K562 (cell line): ENCODE measurements around the gene CSF1R. TPM values are rescaled to one million over a fixed set of nuclear protein-coding genes. Genes with fewer than 3 reads are reported as not detected.

ENCODE experiments used
- ATAC-seq: fragments of 200-7000 bp; cut with Tn5 transposase; 3 replicates; pipeline ENCODE4 v1.9.1; 2020; ENCODE audit warnings: moderate library complexity
- BruUV-seq: library from RNA; stranded (reverse); fragments of 400-500 nt; replicated peaks from 2 replicates; lab custom pipeline; 2021; lab: Mats Ljungman, UMichigan
- CTCF ChIA-PET: fragments of 300-600 bp; formaldehyde crosslinking; extraction: SDS; loops from one replicate; lab custom pipeline; 2021; ENCODE audit warnings: low intra/inter-chr PET ratio; lab: Yijun Ruan, JAX
- POLR2A ChIA-PET: fragments of 300-600, 350-650 bp; sonication (Branson Sonifier 250); formaldehyde crosslinking; extraction: SDS; loops from one replicate; lab custom pipeline; 2021; ENCODE audit warnings: antibody characterized with exemption, inconsistent platforms; lab: Yijun Ruan, JAX
- DNase-seq, 4 experiments: peaks; one replicate each; pipeline versions ENCODE4 v3.0.0 to v3.0.0-alpha.2; 2011 to 2018; ENCODE audit warnings: low spot score in 3 of 4, mixed read lengths in 3 of 4; ENCODE audit errors: extremely low read depth in 1 of 4
- FAIRE-seq: peaks from 2 replicates; lab custom pipeline; 2011; peaks lifted over from hg19 to GRCh38; lab: Jason Lieb, UNC
- H2AFZ ChIP-seq: 2 replicates; pipeline ENCODE4 v1.6.0; 2011; ENCODE audit warnings: low read depth, low read length, control low read depth, inconsistent platforms
- H3K27ac ChIP-seq: fragments of 200-600 bp; 3 replicates; pipeline ENCODE4 v1.8.0; 2011; ENCODE audit warnings: low read depth, mild to moderate bottlenecking, control low read depth, inconsistent platforms, low read length, moderate library complexity, mixed read lengths; ENCODE audit errors: extremely low read depth
- H3K27me3 ChIP-seq, 2 experiments: fragments of 300-600 bp in 1 of 2; 2 replicates in 1 of 2; 3 replicates in 1 of 2; pipeline versions ENCODE4 v1.6.0 to v1.8.0; 2011; ENCODE audit warnings: inconsistent platforms in 2 of 2, low read length in 2 of 2, mild to moderate bottlenecking in 1 of 2, mixed read lengths in 1 of 2, moderate library complexity in 1 of 2; ENCODE audit not compliant: control insufficient read depth in 2 of 2, insufficient read depth in 2 of 2
- H3K36me3 ChIP-seq: fragments of 300-600 bp; 3 replicates; pipeline ENCODE4 v1.8.0; 2011; ENCODE audit warnings: mild to moderate bottlenecking, low read length, inconsistent platforms; ENCODE audit not compliant: control insufficient read depth, insufficient read depth
- H3K4me1 ChIP-seq, 2 experiments: fragments of 200-600 bp in 1 of 2; replicated peaks in 1 of 2; 2 replicates in 1 of 2; 3 replicates in 1 of 2; pipeline versions ENCODE4 v1.5.1 to v1.8.0; 2011; ENCODE audit warnings: inconsistent platforms in 2 of 2, low read length in 2 of 2, mild to moderate bottlenecking in 1 of 2, mixed read lengths in 1 of 2, moderate library complexity in 1 of 2; ENCODE audit not compliant: control insufficient read depth in 2 of 2, insufficient read depth in 2 of 2
- H3K4me2 ChIP-seq: 2 replicates; pipeline ENCODE4 v1.6.1; 2011; ENCODE audit warnings: low read length, control low read depth, inconsistent platforms, mixed read lengths; ENCODE audit not compliant: insufficient read depth
- H3K4me3 ChIP-seq: fragments of 200-600 bp; sonication (generic), shearing (Covaris generic); 2 replicates; pipeline ENCODE4 v1.5.1; 2016; ENCODE audit warnings: control low read depth, inconsistent platforms
- H3K79me2 ChIP-seq: fragments of 200-600 bp; 3 replicates; pipeline ENCODE4 v1.8.0; 2011; ENCODE audit warnings: low read length, inconsistent platforms; ENCODE audit not compliant: control insufficient read depth, insufficient read depth
- H3K9ac ChIP-seq, 2 experiments: 2 replicates each; pipeline versions ENCODE4 v1.6.0 to v1.6.1; 2011; ENCODE audit warnings: low read depth in 2 of 2, low read length in 2 of 2, control low read depth in 1 of 2, inconsistent platforms in 1 of 2, mild to moderate bottlenecking in 1 of 2, mixed read lengths in 1 of 2; ENCODE audit not compliant: insufficient read depth in 1 of 2
- H3K9me1 ChIP-seq: one replicate; pipeline ENCODE4 v1.6.0; 2011; ENCODE audit warnings: inconsistent platforms, mild to moderate bottlenecking, low read length, moderate library complexity; ENCODE audit not compliant: control insufficient read depth, insufficient read depth
- H3K9me3 ChIP-seq: replicated peaks from 2 replicates; pipeline ENCODE4 v1.5.1; 2011; ENCODE audit warnings: low read depth, low read length, inconsistent platforms; ENCODE audit not compliant: control insufficient read depth, insufficient read depth
- H4K20me1 ChIP-seq: replicated peaks from 2 replicates; pipeline ENCODE4 v1.6.1; 2011; ENCODE audit warnings: low read length, inconsistent platforms, mixed read lengths; ENCODE audit not compliant: control insufficient read depth, insufficient read depth
- ARNT ChIP-seq, 2 experiments: fragments of 450-650 bp; IDR thresholded peaks; 2 replicates each; pipeline ENCODE4 v1.6.1; 2016; ENCODE audit warnings: mild to moderate bottlenecking in 1 of 2
- CHCHD3 ChIP-seq: fragments of 250-450 bp; sonication (Bioruptor Pico); IDR thresholded peaks from 2 replicates; pipeline ENCODE4 v2.1.2; 2022; ENCODE audit warnings: mild to moderate bottlenecking
- ELF1 ChIP-seq: fragments of 200-800 bp; sonication (Bioruptor generic); IDR thresholded peaks from 2 replicates; pipeline ENCODE4 v1.6.1; 2016; ENCODE audit warnings: missing genetic modification characterization, missing compliant biosample characterization
- GABPA ChIP-seq: fragments of 200-800 bp; sonication (Bioruptor generic); conservative IDR thresholded peaks from 2 replicates; pipeline ENCODE4 v1.6.1; 2016; ENCODE audit warnings: low read depth, missing genetic modification characterization, missing compliant biosample characterization
- HDAC2 ChIP-seq: fragments of 450-650 bp; IDR thresholded peaks from 2 replicates; pipeline ENCODE4 v1.6.1; 2016; ENCODE audit warnings: mild to moderate bottlenecking
- HDAC8 ChIP-seq: fragments of 450-650 bp; IDR thresholded peaks from 2 replicates; pipeline ENCODE4 v1.6.1; 2016; ENCODE audit warnings: mild to moderate bottlenecking, missing genetic modification characterization, moderate library complexity, missing compliant biosample characterization
- JUND ChIP-seq, 2 experiments: IDR thresholded peaks; 2 replicates in 1 of 2; 3 replicates in 1 of 2; pipeline ENCODE4 v1.6.1; 2011; ENCODE audit warnings: borderline replicate concordance in 2 of 2, low read depth in 2 of 2, low read length in 2 of 2, improper control_type of control experiment in 1 of 2, missing biosample characterization in 1 of 2, missing genetic modification characterization in 1 of 2, missing genetic modification reagents in 1 of 2
- MECOM ChIP-seq: fragments of 250-450 bp; sonication (Bioruptor Pico); IDR thresholded peaks from 2 replicates; pipeline ENCODE4 v1.8.0; 2022; ENCODE audit warnings: inconsistent platforms
- POLR2A ChIP-seq: fragments of 450-650 bp; conservative IDR thresholded peaks from 2 replicates; pipeline ENCODE4 v1.6.1; 2016
- RBM14 ChIP-seq: fragments of 200-400 bp; formaldehyde crosslinking; IDR thresholded peaks from 2 replicates; pipeline ENCODE4 v1.6.1; 2018; ENCODE audit warnings: low read depth, mild to moderate bottlenecking, low read length, moderate library complexity, borderline replicate concordance; ENCODE audit not compliant: insufficient read depth
- SAFB2 ChIP-seq: fragments of 200-400 bp; formaldehyde crosslinking; IDR thresholded peaks from 2 replicates; pipeline ENCODE4 v1.6.1; 2018; ENCODE audit warnings: borderline replicate concordance, low read length, low read depth, moderate library complexity; ENCODE audit not compliant: severe bottlenecking
- SETDB1 ChIP-seq: IDR thresholded peaks from one replicate; pipeline ENCODE4 v1.6.1; 2012; ENCODE audit warnings: low read length, control low read depth, inconsistent platforms
- SPI1 ChIP-seq: IDR thresholded peaks from 2 replicates; pipeline ENCODE4 v1.6.1; 2011; ENCODE audit warnings: low read depth, low read length, control low read depth, borderline replicate concordance
- TAF7 ChIP-seq: fragments of 450-650 bp; IDR thresholded peaks from 2 replicates; pipeline ENCODE4 v1.6.1; 2016; ENCODE audit warnings: missing genetic modification characterization, missing compliant biosample characterization
- ZBTB7A ChIP-seq: IDR thresholded peaks from 2 replicates; pipeline ENCODE4 v1.6.1; 2011; ENCODE audit warnings: low read depth, mild to moderate bottlenecking, low read length, moderate library complexity, borderline replicate concordance; ENCODE audit not compliant: control insufficient read depth
- ZNF431 ChIP-seq: sonication (generic); formaldehyde crosslinking; IDR thresholded peaks from 2 replicates; pipeline ENCODE4 v1.8.0; 2022; ENCODE audit warnings: mild to moderate bottlenecking, missing genetic modification reagents
- ZNF75A ChIP-seq: fragments of 450-650 bp; formaldehyde crosslinking; IDR thresholded peaks from 2 replicates; pipeline ENCODE4 v1.4.0; 2020; ENCODE audit warnings: mild to moderate bottlenecking
- ZNF764 ChIP-seq: fragments of 250-450 bp; sonication (Bioruptor Pico); IDR thresholded peaks from 2 replicates; pipeline ENCODE4 v1.4.0; 2020; ENCODE audit warnings: low read depth, mild to moderate bottlenecking, moderate library complexity
- WGBS: fragments of 100-300 bp; shearing (Covaris generic); methylation state at CpG from one replicate; pipeline ENCODE4 v1.1.6; 2016; ENCODE audit warnings: low coverage, mixed read lengths; ENCODE audit not compliant: insufficient coverage; ENCODE audit errors: missing lambda C conversion rate; 5-methylcytosine and 5-hydroxymethylcytosine counted together
- in situ Hi-C: fragments of 300-500 bp; cut with MboI; formaldehyde crosslinking; loops from 4 replicates; pipeline ENCODE4 v1.15.0; 2018; ENCODE audit warnings: inconsistent platforms, mixed read lengths
- intact Hi-C: fragments of 100-400 bp; cut with micrococcal nuclease; formaldehyde crosslinking; loops from 2 replicates; pipeline ENCODE4 v1.14.2; 2022
- polyA plus RNA-seq, 8 experiments: library from polyadenylated mRNA; depleted of rRNA in 4 of 8; stranded (reverse) in 5 of 8; unstranded in 3 of 8; fragments of >200 nt; fragmentation: Nextera tagmentation in 2 of 8; fragmentation: Illumina TruSeq in 1 of 8; extraction: Ambion mirVana in 2 of 8; extraction: Trizol in 1 of 8; gene quantifications; 2 replicates each; pipeline versions ENCODE4 v1.2.1 to v1.2.3, GENCODE V29; 2011 to 2014; ENCODE audit warnings: inconsistent platforms in 1 of 8, missing spikeins in 1 of 8
- total RNA-seq, 7 experiments: library from RNA; depleted of rRNA in 6 of 7; stranded (reverse); fragments of >200 nt in 6 of 7; fragmentation: Illumina TruSeq in 2 of 7; extraction: Trizol in 2 of 7; gene quantifications; 2 replicates each; pipeline versions ENCODE4 v1.2.1 to v1.2.3, GENCODE V29; 2011 to 2021; ENCODE audit warnings: low replicate concordance in 1 of 7
- TF ChIP-seq, protein P1 (sequence below), 2 experiments: fragments of 450-650 bp; IDR thresholded peaks; 2 replicates each; pipeline ENCODE4 v1.6.1; 2018; ENCODE audit warnings: mild to moderate bottlenecking in 2 of 2, low read depth in 1 of 2; ENCODE audit not compliant: partially characterized antibody in 2 of 2

CSF1R gene
- total and polyA plus RNA-seq, 9 of the 15 experiments (the other 6 are each of a cell fraction or from before 2014, with no cell fraction given) = 0.03 to 0.64 (median 0.20) TPM; not detected in 6

DNA sequence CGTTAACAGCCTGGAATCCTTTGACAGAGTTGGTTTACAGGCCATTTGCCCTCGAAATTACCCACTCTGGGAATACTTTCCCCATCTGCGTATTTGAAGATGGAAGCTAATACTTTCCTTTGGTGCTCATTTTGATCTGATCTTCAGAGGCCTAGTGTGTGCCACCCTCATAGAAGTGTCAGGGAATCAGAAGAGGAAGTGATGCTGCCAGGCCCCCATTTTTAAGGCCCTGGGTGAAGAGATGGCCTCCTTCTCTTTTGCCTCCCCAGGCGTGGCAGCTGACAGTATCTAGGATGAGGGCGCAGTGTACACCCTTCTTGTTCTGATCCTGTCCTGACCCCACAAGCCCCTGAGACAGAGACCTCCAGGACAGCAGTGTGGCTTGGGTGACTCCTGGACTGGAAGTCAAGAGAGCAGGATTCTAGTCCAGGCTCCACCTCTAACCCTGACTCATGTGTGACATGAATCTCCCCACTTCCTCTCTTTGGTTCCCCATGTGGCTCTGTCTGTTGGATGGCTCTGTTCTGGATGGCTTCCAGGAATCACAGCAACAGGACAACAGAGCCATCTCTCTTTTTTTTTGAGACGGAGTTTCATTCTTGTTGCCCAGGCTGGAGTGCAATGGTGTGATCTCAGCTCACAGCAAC, 27.8 kb downstream of the CSF1R start:
- POLR2A ChIA-PET = interaction anchor here (0.9 kb wide), 1 partner anchor 11 kb away, joined by 3 read pairs; no protein-coding TSS in a partner anchor
- Histone ChIP-seq H3K9me1 (peaks cover 2% of the 10 kb centered on the region), H3K27me3 (peaks cover 2 to 16% of the 10 kb centered on the region in 2 experiments; a peak in 4 of 5 replicates), H3K27ac (no peak overlapping the region), H3K9ac (no peak overlapping the region), H3K4me2 (no peak overlapping the region), H4K20me1 (no peaks in the 10 kb centered on the region; the same call in 1 of the 2 replicates), H2AFZ (peak overlapping the region; percentile 52; the same call in 1 of the 2 replicates), H3K4me1 (peaks cover 10 to 14% of the 10 kb centered on the region in 2 experiments; a peak in 4 of 5 replicates), H3K4me3 (no peak overlapping the region), H3K36me3 (peaks cover 19% of the 10 kb centered on the region; the same call in 2 of the 3 replicates), H3K9me3 (no peaks in the 10 kb centered on the region), H3K79me2 (no peaks in the 10 kb centered on the region)
- DNase-seq (peak; percentile 34 to 70 (median 50)), ATAC-seq (peak; percentile 73), FAIRE-seq (peak; percentile 83)
- CTCF ChIA-PET = no interaction called here
- intact Hi-C loops (no loop called here), in situ Hi-C loops (no loop called here)
- WGBS = 43% methylated on average over 6 of the region's 6 CpGs
- BruUV-seq = no TSS peak
- no peak for TF ChIP-seq HDAC8 (tag)
- TF ChIP-seq POLR2A = no peak
- TF ChIP-seq, protein P1, sequence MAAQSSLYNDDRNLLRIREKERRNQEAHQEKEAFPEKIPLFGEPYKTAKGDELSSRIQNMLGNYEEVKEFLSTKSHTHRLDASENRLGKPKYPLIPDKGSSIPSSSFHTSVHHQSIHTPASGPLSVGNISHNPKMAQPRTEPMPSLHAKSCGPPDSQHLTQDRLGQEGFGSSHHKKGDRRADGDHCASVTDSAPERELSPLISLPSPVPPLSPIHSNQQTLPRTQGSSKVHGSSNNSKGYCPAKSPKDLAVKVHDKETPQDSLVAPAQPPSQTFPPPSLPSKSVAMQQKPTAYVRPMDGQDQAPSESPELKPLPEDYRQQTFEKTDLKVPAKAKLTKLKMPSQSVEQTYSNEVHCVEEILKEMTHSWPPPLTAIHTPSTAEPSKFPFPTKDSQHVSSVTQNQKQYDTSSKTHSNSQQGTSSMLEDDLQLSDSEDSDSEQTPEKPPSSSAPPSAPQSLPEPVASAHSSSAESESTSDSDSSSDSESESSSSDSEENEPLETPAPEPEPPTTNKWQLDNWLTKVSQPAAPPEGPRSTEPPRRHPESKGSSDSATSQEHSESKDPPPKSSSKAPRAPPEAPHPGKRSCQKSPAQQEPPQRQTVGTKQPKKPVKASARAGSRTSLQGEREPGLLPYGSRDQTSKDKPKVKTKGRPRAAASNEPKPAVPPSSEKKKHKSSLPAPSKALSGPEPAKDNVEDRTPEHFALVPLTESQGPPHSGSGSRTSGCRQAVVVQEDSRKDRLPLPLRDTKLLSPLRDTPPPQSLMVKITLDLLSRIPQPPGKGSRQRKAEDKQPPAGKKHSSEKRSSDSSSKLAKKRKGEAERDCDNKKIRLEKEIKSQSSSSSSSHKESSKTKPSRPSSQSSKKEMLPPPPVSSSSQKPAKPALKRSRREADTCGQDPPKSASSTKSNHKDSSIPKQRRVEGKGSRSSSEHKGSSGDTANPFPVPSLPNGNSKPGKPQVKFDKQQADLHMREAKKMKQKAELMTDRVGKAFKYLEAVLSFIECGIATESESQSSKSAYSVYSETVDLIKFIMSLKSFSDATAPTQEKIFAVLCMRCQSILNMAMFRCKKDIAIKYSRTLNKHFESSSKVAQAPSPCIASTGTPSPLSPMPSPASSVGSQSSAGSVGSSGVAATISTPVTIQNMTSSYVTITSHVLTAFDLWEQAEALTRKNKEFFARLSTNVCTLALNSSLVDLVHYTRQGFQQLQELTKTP (IDR thresholded peaks at IDR 0.05; ENCODE audit: low read depth in 1 of 2, partially characterized antibody in 2 of 2) = no peak
- TF ChIP-seq ARNT (IDR thresholded peaks at IDR 0.05) = no peak
- peak; percentile 58 for TF ChIP-seq GABPA (tag)
- peak; percentile 73 for TF ChIP-seq JUND (IDR thresholded peaks at IDR 0.05; ENCODE audit: borderline replicate concordance, low read depth, low read length)
- TF ChIP-seq JUND (tag; IDR thresholded peaks at IDR 0.05; ENCODE audit: borderline replicate concordance, low read depth, low read length) = no peak; the same call in 2 of the 3 replicates
- no peak for TF ChIP-seq SAFB2
- no peak for TF ChIP-seq SETDB1
- peak; percentile 35; the same call in 1 of the 2 replicates for TF ChIP-seq HDAC2
- no peak for TF ChIP-seq ELF1 (tag)
- TF ChIP-seq ZNF75A = no peak
- TF ChIP-seq TAF7 (tag) = no peak
- TF ChIP-seq RBM14 = no peak
- TF ChIP-seq ZNF431 (CRISPR knock-in tag) = no peak
- no peak for TF ChIP-seq ZNF764 (CRISPR knock-in tag)
- peak; percentile 99 for TF ChIP-seq SPI1
- no peak for TF ChIP-seq MECOM (CRISPR knock-in tag)
- no peak for TF ChIP-seq CHCHD3 (CRISPR knock-in tag)
- TF ChIP-seq ZBTB7A = no peak
